Glomerular visceral epithelial cell (primary cell): ENCODE data around the gene RIOK3.
"Not testable (repeated sequence)": the region's sequence is repeated elsewhere in the genome, so short reads cannot be mapped to it uniquely, and the experiment has no call there.

Source experiments
- DNase-seq: peaks from one replicate; pipeline ENCODE4 v3.0.0-alpha.2; 2016; ENCODE audit errors: extremely low spot score

RIOK3 gene, protein sequence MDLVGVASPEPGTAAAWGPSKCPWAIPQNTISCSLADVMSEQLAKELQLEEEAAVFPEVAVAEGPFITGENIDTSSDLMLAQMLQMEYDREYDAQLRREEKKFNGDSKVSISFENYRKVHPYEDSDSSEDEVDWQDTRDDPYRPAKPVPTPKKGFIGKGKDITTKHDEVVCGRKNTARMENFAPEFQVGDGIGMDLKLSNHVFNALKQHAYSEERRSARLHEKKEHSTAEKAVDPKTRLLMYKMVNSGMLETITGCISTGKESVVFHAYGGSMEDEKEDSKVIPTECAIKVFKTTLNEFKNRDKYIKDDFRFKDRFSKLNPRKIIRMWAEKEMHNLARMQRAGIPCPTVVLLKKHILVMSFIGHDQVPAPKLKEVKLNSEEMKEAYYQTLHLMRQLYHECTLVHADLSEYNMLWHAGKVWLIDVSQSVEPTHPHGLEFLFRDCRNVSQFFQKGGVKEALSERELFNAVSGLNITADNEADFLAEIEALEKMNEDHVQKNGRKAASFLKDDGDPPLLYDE

DNA sequence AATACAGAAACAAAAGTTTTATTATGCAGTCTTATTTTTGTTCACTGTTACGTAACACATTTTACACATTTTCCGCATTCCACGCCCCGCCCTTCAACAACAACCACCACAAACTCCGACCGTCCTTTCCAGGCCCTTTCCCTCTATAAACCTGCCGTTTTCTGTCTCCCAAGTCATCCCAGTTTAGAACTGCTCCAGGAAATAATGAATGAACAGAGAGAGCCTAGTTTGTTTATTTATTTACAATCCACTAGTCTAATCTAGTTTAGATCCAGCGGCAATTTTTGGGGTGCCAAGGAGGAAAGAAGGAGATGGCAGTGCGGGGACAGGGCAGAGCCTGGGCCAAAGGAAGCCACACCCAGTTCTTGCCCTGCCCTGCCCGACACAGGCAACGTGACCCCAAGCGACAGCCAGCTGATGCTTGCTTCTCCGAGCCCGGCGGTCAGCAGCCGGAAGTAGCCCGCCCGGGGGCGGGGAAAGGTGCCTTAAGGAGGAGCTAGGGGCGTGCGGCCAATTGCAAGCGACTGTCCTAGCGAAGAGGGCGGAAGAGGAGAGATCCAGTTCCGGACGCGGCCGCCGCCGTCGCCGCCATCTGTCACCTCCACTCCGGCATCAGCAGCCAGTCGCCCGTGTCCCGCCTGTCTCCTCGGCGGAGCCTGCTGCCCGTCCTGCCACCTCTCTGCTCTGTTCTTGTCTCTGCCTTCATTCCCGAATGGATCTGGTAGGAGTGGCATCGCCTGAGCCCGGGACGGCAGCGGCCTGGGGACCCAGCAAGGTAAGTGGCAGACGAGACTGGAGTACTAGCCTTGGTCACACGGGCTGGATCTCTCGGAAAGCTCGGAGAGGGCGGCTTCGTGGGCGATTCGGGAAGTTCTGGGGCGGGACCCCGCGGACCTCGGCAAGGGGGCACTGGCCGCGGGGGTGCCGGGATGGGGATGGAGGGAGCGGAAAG lies at the start of gene RIOK3:
RIOK3 (plus strand) TSS at position 560 of the 952 bp plus-strand sequence; CDS start at position 713, 153 bp downstream.
- DNase-seq, result peak; percentile 97

DNA sequence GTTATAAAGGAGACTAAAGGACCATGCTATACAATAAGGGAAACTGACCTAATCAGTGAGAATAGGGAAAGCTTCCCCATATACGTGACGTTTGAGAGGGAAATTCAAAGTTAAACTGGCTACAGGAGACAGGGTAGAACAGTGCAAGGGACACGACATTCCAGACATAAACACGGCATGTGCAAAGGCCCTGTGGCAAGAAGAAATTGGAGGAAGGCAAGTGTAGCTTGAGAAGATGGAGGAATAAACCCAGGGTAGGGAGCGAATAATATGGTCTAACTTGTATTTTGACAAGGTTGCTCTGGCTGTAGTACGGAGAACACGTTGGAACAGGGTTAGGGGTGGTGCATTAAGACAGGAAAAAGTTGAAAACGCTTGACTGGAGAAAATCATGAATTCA lies 49.8 kb upstream of the RIOK3 start:
- no peak for DNase-seq

DNA sequence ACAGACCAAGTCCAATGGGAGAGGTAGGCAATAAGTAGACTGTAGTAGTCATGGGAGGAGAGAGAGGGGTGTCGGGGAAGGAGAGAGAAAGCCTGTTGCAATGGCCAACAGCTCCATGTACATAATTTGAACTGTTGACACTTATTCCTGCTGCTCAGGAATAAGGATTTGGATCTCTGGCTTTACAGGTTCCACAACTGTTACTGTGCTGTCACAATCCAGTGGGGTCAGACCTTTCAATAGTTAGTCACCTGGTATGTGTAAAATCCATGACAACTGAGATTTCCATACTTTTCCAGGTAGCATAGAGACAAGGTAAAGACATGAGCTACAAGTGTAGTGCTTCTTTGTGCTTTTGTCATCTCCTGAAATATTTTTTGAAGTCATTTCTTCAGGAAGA lies 47.5 kb upstream of the RIOK3 start:
- no peak for DNase-seq

DNA sequence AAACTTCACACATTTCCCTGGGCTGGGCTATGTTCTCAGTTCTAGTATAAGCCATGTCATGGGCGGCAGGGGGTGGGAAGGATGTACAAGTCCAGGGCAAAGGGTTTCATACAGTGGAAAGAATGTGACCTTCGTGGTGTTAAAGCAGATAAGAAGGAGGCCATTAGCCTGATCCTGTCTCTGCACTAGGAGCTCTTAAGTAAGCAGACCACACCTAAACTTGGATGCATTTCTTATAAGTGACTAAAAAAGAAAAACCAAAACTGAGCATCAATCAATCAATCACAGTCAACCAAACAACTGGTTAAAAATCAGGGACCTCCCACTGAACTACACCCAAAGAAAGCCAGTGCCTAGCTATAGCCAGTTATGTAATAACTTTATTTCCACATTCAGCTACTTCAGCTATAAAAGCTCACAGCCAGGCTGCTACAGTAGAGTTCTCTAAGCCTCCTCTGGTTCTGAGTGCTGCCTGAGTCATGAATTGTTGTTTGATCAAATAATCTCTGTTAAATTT lies 46.8 kb upstream of the RIOK3 start:
- no peak for DNase-seq

- no peak for DNase-seq
Measured at GRCh38 chr18:23412351-23412964, 40.6 kb upstream of the RIOK3 start.

DNA sequence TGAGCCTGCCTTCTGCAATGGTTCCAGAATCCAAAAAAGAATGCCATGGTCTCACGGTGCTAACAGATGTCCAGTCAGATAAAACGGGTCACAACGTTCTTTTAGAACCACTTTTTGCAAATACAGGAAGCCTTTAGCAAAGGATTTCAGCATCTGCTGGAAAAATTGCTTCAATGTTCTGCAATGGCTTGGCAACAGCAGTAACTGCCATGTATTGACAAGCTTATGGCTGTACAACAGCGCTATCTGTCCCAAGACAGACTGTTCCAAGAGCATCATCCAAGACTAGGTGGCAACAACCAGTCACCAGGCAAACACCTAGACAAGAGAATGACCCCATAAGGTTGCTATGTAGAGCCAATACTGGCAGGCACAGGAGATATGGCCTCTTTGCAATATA lies 37.6 kb upstream of the RIOK3 start:
- DNase-seq, result no peak

DNA sequence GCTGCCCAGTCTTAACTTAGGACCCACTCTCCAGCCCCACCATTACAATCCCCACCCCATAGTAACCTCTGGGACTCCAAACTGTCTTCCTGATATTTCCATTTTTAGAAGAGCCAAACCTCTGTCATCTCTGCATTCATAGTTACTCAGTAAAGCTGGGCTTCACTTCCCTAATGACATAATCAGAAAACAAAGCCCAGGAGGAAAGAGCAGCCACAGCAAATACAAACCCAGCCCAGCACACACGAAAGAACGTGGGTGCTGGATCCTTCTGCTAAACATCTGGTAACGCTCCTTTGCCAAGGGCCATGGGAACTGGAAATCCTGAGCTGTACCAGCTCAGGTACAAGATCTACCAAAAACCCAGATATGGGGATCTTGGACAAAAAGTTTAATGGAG lies 36.8 kb upstream of the RIOK3 start:
- DNase-seq, result no peak

GRCh38 chr18:23421277-23421676 lies 31.8 kb upstream of the RIOK3 start:
- DNase-seq, result no peak

GRCh38 chr18:23422751-23423418 lies 30.2 kb upstream of the RIOK3 start:
- peak; percentile 91 for DNase-seq

DNA sequence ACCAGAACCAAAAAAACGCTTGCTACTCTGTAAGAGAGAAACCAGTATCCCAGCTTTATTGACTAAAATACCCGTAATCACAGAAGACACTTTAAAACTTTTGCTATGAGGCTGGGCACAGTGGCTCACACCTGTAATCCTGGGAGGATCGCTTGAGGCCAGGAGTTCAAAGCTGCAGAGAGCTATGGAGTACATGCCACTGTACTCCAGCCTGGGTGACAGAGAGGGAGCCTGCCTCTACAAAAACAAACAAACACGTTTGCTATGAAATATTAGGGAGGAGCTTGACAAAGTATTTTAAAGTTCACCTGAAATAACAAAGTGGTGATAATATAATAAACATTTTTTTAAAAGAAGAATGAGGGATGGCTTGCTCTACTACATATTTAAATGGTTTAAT lies 28.5 kb upstream of the RIOK3 start:
- no peak for DNase-seq

DNA sequence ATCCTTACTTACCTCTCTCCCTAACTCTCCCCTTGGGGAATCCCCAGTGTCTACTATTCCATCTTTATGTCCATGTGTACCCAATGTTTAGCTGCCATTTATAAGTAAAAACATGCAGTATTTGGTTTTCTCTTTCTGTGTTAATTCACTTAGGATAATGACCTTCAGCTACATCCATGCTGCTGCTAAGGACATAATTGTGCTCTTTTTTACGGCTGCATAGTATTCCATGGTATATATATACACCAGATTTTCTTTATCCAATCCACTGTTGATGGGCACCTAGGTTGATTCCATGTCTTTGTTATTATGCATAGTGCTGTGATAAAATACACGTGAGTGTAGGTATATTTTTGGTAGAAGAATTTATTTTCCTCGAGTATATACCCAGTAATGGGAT lies 24.3 kb upstream of the RIOK3 start:
- no peak for DNase-seq

DNA sequence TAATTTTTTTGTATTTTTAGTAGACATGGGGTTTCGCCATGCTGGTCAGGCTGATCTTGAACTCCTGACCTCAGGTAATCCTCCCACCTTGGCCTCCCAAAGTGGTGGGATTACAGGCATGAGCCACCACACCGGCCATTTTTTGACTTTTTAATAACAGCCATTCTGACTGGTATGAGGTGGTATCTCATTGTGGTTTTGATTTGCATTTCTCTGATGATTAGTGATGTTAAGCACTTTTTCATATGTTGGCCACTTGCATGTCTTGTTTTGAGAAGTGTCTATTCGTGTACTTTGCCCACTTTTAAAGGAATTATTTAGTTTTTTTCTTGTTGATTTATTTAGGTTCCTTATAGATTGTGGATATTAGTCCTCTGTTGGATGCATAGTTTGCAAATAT lies 23.5 kb upstream of the RIOK3 start:
- DNase-seq, result not testable (repeated sequence)

DNA sequence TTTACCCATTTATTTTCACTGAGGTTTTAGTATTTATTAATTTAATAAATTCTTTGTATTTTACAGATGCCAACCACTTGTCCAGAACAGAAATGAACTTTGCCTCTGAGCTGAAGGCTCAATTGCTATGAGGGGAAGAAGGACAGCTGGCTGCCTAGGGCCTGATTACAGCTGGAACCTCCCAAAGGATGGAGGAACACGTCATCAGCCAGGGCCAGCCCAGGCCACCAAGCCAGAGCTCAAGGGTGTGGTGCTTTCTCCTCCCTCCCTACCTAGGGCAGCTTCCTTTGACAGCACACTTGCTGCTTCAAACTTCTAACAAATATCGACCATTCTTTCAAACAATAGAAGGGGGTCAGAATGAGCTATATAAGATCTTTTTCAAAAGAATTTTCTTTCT lies 19.7 kb upstream of the RIOK3 start:
- DNase-seq, result no peak

GRCh38 chr18:23437357-23438045 lies 15.6 kb upstream of the RIOK3 start:
- peak; percentile 74 for DNase-seq

DNA sequence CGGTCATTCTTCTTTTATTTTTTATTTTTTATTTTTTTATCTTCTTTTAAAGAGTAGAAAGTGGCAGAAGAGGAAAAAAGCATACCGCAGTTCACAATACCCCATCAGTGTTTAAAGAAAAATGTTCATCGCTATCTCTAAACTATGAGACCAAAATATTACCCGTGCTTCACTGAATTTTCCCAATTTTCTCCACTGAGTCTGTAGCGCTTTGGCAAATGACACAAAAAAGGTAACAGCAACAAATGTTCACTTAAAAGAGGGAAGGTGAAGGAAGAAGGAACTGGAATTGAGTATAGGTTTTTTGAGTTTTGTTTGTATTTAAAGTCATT lies 15.1 kb upstream of the RIOK3 start:
- DNase-seq, result no peak

DNA sequence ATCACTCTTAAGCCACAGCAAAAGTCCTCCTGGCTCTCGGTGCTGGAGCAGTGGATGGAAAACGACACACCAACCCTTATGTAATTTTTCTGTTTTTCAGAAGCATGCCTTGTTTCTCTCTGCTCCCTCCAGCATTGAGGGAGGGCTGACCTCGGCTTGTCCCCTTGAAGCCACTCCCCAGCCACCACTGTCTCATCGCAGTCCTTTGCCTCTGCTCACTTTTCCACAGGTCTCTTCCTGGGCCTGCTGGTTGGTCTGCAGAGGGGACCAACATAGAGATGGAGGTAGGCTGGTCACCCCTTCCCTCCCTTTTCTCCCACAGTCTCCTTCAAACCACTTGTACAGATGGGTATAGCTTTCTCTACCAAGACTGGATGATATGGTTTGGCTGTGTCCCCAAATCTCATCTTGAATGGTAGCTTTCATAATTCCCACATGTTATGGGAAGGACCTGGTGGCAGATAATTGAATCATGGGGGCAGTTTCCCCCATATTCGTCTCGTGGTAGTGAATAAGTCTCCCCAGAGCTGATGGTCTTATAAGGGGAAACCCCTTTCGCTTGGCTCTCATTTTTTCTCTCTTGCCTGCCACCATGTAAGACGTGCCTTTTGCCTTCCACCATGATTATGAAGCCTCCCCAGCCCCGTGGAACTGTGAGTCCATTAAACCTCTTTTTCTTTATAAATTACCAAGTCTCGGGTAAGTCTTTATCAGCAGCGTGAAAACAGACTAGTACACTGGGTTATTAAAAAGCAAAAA lies 14.3 kb upstream of the RIOK3 start:
- no peak for DNase-seq

- no peak for DNase-seq
Measured at GRCh38 chr18:23440131-23440530, 13.0 kb upstream of the RIOK3 start.

- DNase-seq, result no peak
Measured at GRCh38 chr18:23442958-23443357, 10.1 kb upstream of the RIOK3 start.

DNA sequence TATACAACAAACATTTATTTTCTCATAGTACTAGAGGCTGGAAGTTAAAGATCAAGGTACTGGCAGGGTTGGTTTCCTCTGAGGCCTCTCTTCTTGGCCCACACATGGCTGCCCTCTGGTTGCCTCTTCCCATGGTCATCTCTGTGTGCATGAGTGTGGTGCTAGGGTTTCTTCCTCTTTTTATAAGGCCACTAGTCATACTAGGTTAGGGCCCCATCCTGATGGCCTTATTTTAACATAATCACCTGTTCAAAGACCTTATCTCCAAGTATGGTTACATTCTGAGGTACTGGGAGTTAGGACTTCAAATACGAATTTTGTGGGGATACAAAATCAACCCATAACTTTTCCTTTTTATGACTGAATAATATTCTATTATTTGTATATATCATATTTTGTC lies 4.8 kb upstream of the RIOK3 start:
- DNase-seq, result no peak

GRCh38 chr18:23450022-23450421 lies 3.1 kb upstream of the RIOK3 start:
- DNase-seq, result no peak
